ENCODE data around the gene ADRA2B.
"Not testable (repeated sequence)": the region's sequence is repeated elsewhere in the genome, so short reads cannot be mapped to it uniquely, and the experiment has no call there.

ADRA2B gene

GRCh38 chr2:96085541-96086355 lies 30.6 kb downstream of the ADRA2B start:
- DNase-seq, result no peak

GRCh38 chr2:96084858-96085518 lies 31.4 kb downstream of the ADRA2B start:
- DNase-seq, result not testable (repeated sequence)

GRCh38 chr2:96083989-96084857 lies 32.1 kb downstream of the ADRA2B start:
- DNase-seq, result no peak

- DNase-seq, result no peak
These were observed 33.1 kb downstream of the ADRA2B start for GRCh38 chr2:96083064-96083939.

GRCh38 chr2:96082211-96083063 lies 33.9 kb downstream of the ADRA2B start:
- DNase-seq, result no peak

GRCh38 chr2:96081042-96081441 lies 35.3 kb downstream of the ADRA2B start:
- DNase-seq, result no peak

- DNase-seq, result no peak
These were observed 41.1 kb downstream of the ADRA2B start for GRCh38 chr2:96075199-96075771.

- DNase-seq, result no peak
These were observed 42.2 kb downstream of the ADRA2B start for GRCh38 chr2:96074156-96074555.

- no peak for DNase-seq
These were observed 43.1 kb downstream of the ADRA2B start for GRCh38 chr2:96073170-96073775.

- no peak for DNase-seq
These were observed 43.6 kb downstream of the ADRA2B start for GRCh38 chr2:96072746-96073145.

GRCh38 chr2:96071977-96072491 lies 44.3 kb downstream of the ADRA2B start:
- DNase-seq, result peak in 2 of 3 experiments; percentile 46 to 73

GRCh38 chr2:96071087-96071976 lies 45.0 kb downstream of the ADRA2B start:
- not testable (repeated sequence) for DNase-seq

GRCh38 chr2:96070351-96070750 lies 46.0 kb downstream of the ADRA2B start:
- not testable (repeated sequence) for DNase-seq

GRCh38 chr2:96069878-96070277 lies 46.5 kb downstream of the ADRA2B start:
- DNase-seq, result not testable (repeated sequence)

GRCh38 chr2:96067902-96068581 lies 48.3 kb downstream of the ADRA2B start:
- DNase-seq, result peak in 2 of 3 experiments; percentile 64 to 69

GRCh38 chr2:96067098-96067660 lies 49.2 kb downstream of the ADRA2B start:
- not testable (repeated sequence) for DNase-seq

GRCh38 chr2:96066511-96066910 lies 49.9 kb downstream of the ADRA2B start:
- not testable (repeated sequence) for DNase-seq

GRCh38 chr2:96065954-96066353 lies 50.4 kb downstream of the ADRA2B start:
- not testable (repeated sequence) for DNase-seq

Data from NCI-H1417 (cell line).